ENCODE data around the gene CLSTN1.

The CLSTN1 gene

GRCh38 chr1:9724706-9725476, 98.9 kb downstream of the CLSTN1 start:
- Mint-ChIP-seq H3K27me3 (ENCODE audit: low read depth) (no peaks in the 10 kb centered on the region), H3K4me1 (no peaks in the 10 kb centered on the region), H3K36me3 (ENCODE audit: low read depth) (peaks cover 25% of the 10 kb centered on the region), H3K27ac (no peak overlapping the region), H3K4me3 (no peak overlapping the region), H3K9me3 (peaks cover 3% of the 10 kb centered on the region)
- peak; percentile 58 to 70 (median 58) for TF ChIP-seq CTCF (IDR thresholded peaks at IDR 0.05; ENCODE audit: unreplicated experiment in 3 of 3)

DNA sequence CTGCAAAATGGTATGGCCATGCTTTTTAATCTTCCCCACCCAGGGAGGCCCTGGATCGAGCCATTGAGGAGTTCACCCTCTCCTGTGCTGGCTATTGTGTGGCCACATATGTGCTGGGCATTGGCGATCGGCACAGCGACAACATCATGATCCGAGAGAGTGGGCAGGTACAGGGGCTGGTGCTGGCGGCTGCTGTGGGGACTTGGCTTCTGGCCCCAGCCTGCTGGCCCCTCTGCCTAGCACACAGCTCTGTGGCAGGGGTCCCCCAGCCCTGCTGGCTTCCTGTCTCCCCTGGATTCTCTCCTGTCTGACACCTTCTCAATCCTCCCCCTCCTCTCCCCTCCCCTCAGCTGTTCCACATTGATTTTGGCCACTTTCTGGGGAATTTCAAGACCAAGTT, 99.8 kb downstream of the CLSTN1 start:
- no peak for TF ChIP-seq CTCF (IDR thresholded peaks at IDR 0.05; ENCODE audit: unreplicated experiment in 3 of 3)
- Mint-ChIP-seq H3K36me3 (ENCODE audit: low read depth) (peaks cover 19% of the 10 kb centered on the region), H3K27me3 (ENCODE audit: low read depth) (no peaks in the 10 kb centered on the region), H3K4me3 (no peak overlapping the region), H3K27ac (no peak overlapping the region), H3K9me3 (peaks cover 3% of the 10 kb centered on the region), H3K4me1 (no peaks in the 10 kb centered on the region)

GRCh38 chr1:9723068-9723805, 100.5 kb downstream of the CLSTN1 start:
- no peak for TF ChIP-seq CTCF (IDR thresholded peaks at IDR 0.05; ENCODE audit: unreplicated experiment in 3 of 3)
- H3K4me3 Mint-ChIP-seq, result no peak overlapping the region

GRCh38 chr1:9722378-9722749, 101.4 kb downstream of the CLSTN1 start:
- no peaks in the 10 kb centered on the region for H3K27me3 Mint-ChIP-seq (ENCODE audit: low read depth)

More at GRCh38 chr1:9723068-9723805, 100.5 kb downstream of the CLSTN1 start:
- Mint-ChIP-seq H3K9me3 (peaks cover 3% of the 10 kb centered on the region), H3K4me1 (no peaks in the 10 kb centered on the region), H3K36me3 (ENCODE audit: low read depth) (peaks cover 12% of the 10 kb centered on the region), H3K27me3 (ENCODE audit: low read depth) (no peaks in the 10 kb centered on the region), H3K27ac (no peak overlapping the region)

GRCh38 chr1:9721606-9722377, 102.0 kb downstream of the CLSTN1 start:
- no peak overlapping the region for H3K4me3 Mint-ChIP-seq
- H3K27ac Mint-ChIP-seq, result no peak overlapping the region
- no peaks in the 10 kb centered on the region for H3K27me3 Mint-ChIP-seq (ENCODE audit: low read depth)
- H3K9me3 Mint-ChIP-seq, result peaks cover 3% of the 10 kb centered on the region
- peaks cover 5% of the 10 kb centered on the region for H3K36me3 Mint-ChIP-seq (ENCODE audit: low read depth)
- H3K4me1 Mint-ChIP-seq, result no peaks in the 10 kb centered on the region
- TF ChIP-seq CTCF (IDR thresholded peaks at IDR 0.05; ENCODE audit: unreplicated experiment in 3 of 3), result peak; percentile 53 to 73 (median 56)

More at GRCh38 chr1:9722378-9722749, 101.4 kb downstream of the CLSTN1 start:
- no peak for TF ChIP-seq CTCF (IDR thresholded peaks at IDR 0.05; ENCODE audit: unreplicated experiment in 3 of 3)
- Mint-ChIP-seq H3K4me3 (no peak overlapping the region), H3K9me3 (peaks cover 3% of the 10 kb centered on the region), H3K27ac (no peak overlapping the region), H3K36me3 (ENCODE audit: low read depth) (peaks cover 7% of the 10 kb centered on the region), H3K4me1 (no peaks in the 10 kb centered on the region)
